GM18858 (cell line): Measurements from ENCODE around the gene APOOL.
"Not testable (repeated sequence)": the region's sequence is repeated elsewhere in the genome, so short reads cannot be mapped to it uniquely, and the experiment has no call there.

Source experiments
- ATAC-seq: cut with Tn5 transposase; IDR thresholded peaks from one replicate; pipeline ENCODE4 v1.9.1; 2021; ENCODE audit not compliant: unreplicated experiment

Gene APOOL

GRCh38 chrX:85003655-85004244, at the start of gene APOOL:
Gene APOOL (plus strand): TSS chrX:85003877. CDS start chrX:85003913, 36 bp downstream.
- ATAC-seq: peak; percentile 90

DNA sequence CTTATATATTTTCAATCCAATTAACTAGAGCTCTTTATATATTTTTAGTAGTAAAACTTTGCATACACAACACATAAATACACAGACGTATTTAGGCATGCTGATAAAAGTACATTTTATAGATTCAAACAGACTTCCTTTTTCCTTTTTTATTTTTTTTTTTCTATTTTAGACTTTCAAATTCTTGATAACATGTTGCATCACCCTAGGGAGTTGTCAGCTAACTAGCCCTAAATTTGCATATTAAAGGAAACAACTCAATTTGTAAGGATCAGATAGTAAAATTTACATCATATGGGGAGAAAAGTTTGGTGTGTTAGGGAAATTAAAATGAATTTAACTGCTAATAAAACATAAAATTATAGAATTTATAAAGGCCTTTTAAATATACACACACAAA, 47.4 kb upstream of the APOOL start:
- no peak for ATAC-seq

DNA sequence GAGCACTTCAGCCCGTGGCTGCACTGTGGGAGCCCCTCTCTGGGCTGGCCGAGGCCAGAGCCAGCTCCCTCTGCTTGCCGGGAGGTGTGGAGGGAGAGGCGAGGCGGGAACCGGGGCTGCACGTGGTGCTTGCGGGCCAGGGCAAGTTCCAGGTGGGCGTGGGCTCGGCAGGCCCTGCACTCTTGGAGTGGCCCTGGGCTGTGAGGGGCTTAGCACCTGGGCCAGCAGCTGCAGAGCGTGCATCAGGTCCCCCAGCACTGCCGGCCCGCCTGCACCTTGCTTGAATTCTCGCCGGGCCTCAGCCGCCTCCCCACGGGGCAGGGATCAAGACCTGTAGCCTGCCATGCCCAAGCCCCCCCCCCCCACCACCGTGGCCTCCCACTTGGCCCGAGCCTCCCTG, 28.9 kb upstream of the APOOL start:
- no peak for ATAC-seq

- ATAC-seq: not testable (repeated sequence)
Observed at GRCh38 chrX:84991739-84992138, 11.9 kb upstream of the APOOL start.

DNA sequence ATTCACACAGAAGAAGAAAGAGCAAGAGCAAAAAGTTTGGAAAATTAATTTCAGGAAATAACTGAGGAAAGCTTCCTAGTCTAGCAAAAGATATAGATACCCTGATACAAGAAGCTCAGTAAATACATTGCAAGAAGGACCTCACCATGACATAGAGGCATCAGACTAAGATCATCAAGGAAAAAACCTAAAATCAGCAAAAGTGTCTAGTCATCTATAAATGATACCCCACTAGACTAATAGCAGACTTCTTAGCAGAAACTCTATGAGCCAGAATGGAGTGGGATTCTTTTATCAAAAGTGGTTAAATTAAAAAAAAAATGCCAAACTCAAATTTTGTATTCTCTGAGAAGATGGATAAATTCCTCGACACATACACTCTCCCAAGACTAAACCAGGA, 10.5 kb upstream of the APOOL start:
- no peak for ATAC-seq

- no peak for ATAC-seq
Observed at GRCh38 chrX:85001344-85001743, 2.3 kb upstream of the APOOL start.

DNA sequence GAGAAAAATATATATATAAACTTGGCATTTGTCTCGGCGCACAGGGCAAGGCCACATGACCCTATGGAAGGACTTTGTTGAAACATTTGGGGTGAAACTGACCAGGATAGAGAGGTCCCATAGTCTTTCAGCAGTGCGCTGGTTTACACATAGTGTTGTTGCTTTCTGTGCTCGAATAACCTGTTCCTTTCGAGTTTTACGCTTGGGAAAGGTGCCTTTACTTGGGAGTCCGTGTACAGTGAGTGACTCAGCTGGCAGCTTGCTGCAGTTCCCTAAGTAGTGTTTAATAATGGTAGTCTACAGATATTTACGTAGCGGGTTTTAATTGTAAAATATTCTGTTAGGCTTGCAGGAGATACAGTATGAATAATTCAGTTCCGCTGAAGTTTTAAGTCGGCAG, 578 bp downstream of the APOOL start:
- ATAC-seq: no peak

DNA sequence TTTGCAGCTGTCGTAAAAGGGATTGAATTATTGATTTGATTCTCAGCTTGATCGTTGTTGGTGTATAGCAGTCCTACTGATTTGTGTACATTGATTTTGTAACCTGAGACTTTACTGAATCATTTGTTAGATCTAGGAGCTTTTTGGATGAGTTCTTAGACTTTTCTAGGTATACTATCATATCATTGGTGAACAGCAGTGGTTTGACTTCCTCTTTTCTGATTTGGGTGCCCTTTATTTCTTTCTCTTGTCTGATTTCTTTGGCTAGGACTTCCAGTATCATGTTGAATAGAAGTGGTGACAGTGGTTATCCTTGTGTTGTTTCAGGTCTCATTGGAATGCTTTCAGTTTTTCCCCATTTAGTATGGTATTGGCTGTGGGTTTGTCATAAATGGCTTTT, 8.4 kb downstream of the APOOL start:
- no peak for ATAC-seq

- not testable (repeated sequence) for ATAC-seq
Observed at GRCh38 chrX:85015351-85015750, 11.7 kb downstream of the APOOL start.

- ATAC-seq: no peak
Observed at GRCh38 chrX:85017721-85018120, 14.0 kb downstream of the APOOL start.

DNA sequence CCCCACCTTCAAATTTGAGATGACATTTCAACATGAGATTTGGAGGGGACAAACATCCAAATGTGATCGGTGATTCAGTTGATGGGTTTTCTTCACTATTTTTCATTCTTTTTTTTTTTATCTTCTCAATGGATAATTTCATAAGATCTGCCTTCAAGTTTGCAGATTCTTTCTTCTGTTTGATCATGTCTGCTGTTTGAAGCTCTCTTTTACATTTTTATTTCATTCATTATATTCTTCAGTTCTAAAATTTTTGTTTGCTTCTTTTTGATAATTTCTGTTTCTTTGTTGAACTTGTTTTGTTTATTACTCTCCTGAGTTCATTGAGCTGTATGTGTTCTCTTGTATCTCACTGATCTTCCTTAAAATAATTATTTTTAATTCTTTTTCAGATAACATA, 14.8 kb downstream of the APOOL start:
- no peak for ATAC-seq

DNA sequence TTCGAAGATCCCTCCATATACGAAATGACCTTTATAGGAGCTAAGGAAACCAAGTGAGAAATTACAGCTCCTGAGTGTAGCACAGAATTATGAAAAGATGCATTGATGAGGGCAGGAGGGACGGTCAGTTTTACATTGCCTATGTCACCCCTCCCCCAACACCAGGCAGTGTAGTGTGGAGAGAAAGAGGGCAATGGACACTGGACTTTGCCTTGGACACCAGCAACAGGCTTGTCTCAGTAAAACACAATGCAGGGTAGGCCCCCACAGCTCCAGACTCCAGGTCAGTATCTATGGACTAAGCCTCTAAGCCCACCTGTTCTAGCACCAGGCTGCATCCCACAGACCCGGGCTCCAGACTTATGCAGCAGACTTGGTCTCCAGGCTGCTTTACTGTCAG, 16.5 kb downstream of the APOOL start:
- no peak for ATAC-seq

GRCh38 chrX:85024044-85024443, 20.4 kb downstream of the APOOL start:
- ATAC-seq: no peak

DNA sequence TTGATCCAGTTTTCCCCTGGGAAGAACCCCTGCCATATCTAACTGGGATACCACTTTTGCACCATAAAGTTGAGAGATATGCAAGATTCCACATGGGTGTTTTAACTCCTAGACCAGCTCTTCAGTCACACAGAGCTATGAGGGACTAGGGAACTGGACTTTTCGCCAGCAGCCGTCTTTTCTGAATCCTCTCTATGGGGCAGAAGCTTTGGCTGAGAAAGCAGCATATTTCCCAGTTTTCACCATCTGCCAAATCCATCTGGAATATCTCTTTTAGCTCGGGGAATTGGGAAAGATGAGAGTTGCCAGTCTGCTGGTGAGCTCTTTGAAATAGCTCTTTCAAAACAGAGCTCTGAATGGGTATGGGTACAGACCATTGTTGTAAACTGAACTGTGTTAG, 20.9 kb downstream of the APOOL start:
- ATAC-seq: no peak

- ATAC-seq: no peak
Observed at GRCh38 chrX:85026170-85026569, 22.5 kb downstream of the APOOL start.

DNA sequence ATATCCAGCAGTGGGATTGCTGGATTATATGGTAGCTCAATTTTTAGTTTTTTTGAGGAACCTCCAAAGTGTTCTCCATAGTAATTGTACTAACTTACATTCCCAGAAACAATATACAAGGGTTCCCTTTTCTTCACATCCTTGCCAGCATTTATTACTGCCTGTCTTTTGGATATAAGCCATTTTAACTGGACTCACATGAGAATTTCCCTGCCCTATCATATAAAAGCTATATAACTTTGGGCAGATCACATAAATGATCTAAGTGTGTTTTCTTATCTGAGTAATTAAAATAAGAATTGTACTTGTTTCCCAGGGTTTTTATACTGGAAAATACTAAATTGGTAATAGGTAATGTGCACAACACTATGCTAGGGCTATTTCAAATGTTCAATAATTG, 25.4 kb downstream of the APOOL start:
- no peak for ATAC-seq

DNA sequence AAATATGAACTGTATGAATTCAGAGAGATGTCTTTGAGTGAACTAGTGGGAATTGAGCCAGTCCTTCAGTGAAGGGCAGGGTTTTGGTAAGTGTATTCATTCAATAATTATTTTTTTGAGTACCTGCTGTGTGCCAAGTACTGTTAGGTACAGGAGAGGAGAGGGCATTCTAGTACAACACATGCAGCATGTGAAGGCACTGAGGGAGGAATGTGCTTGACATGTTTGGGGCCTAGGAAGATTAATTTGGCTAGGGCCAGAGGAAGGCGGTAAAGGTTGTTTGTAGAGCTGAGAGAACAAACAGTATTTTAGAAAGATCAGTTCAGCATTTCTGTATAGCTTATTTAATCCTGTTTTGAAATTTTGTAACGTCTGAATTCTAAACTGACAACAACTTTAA, 27.8 kb downstream of the APOOL start:
- ATAC-seq: no peak

GRCh38 chrX:85037114-85037513, 33.4 kb downstream of the APOOL start:
- no peak for ATAC-seq

DNA sequence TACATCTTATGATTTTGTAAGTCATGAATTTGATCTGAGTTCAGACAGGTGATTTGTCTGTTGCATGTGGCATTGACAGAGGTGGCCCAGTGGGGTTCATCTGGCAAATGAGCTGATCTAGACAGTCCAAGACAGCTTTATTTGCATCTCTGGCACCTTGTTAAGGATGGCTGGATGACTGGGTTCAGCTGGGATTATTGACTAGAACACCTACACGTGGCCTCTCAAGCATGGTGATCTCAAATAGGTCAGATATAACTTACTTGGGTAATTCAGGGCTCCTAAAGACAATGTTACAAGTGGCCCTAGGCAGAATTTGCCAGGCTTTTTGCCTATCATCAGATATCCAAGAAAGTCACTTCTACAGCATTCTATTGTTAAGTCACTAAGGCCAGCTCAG, 48.0 kb downstream of the APOOL start:
- no peak for ATAC-seq

DNA sequence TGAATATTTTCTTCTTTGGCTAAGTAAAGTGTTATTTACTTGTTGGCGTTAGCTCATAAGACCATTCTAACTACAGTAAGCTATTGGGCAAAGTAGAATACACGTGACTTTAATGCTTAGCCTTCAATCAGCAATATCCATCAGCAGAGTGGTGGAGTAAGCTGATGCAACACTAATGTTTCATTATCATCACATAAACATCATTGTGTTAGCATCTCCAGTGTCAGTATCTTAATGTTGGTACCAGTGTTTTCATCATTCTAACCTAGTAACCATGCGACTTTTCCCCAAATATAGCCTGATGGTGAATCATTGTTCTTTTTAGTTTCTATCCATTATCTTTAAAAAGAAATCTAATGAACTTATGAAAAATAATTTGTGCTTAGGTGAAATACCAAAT, 48.5 kb downstream of the APOOL start:
- no peak for ATAC-seq

DNA sequence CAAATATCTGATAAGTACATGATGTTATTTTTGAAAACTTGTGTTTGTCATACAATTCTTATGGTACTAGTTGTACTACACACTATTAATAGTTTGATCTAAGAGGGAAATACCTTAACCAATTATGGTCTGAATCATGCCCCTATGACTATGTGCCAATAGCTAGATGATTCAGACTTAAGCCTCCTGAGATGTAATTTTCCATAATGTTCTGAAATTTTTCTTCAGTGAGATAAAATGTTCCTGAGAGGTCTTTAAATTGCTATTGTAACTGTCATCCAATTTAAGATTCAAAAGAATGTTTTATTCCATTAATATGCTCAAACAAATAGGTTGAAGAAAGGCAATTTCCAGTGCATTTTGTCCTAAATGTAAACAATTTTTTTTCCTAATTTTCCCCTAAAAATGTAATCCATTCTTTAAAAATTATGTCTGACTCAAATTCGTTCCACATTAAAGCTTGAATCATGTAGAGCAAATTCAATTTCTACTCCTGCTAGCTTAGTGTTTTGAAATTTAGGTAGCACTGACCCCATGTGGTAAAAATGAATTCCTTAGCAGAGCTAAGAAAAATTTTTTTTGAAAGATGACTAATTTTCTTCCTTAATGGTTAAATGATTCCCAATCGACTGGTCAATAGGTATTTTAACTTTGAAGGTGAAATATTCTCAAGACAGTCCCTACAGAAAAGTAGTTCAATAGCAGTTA, 49.1 kb downstream of the APOOL start:
- no peak for ATAC-seq

DNA sequence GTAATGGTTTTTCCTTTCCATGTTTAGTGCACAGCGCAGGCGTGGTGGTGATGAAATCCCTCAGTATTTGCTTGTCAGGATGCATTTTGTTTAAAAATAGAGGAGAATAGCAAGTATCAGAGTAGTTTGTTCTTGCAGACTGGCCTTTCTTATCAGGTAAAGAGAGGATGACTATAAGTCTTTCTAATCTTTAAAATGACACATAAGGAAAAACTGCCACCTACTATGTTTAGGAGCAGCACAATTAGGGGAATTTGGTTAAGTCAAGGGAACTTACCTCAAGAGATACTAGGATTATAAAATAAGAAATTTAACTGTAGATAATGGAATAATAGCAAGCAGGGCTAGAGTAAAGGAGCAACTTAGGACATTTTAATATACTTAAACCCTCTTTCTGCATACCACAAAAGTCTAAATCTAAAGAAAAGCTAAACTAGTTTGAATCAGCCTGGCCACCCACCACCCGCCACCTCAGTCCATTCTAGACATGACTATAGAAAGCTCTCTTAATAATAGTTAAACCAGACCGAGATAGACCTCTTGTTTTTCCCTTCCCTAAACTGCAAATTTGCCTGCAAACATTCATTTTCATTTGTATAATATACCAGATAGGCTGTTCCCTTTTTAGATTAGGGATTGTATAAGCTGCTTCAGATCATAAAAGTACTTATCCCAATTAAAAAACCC, 62.0 kb downstream of the APOOL start:
- ATAC-seq: no peak
